HG03108 (cell line): ENCODE measurements around the gene MET.

ENCODE experiments used
- ATAC-seq: cut with Tn5 transposase; IDR thresholded peaks from one replicate; pipeline ENCODE4 v1.9.1; 2021; ENCODE audit warnings: moderate library complexity; ENCODE audit not compliant: unreplicated experiment

Gene MET

DNA sequence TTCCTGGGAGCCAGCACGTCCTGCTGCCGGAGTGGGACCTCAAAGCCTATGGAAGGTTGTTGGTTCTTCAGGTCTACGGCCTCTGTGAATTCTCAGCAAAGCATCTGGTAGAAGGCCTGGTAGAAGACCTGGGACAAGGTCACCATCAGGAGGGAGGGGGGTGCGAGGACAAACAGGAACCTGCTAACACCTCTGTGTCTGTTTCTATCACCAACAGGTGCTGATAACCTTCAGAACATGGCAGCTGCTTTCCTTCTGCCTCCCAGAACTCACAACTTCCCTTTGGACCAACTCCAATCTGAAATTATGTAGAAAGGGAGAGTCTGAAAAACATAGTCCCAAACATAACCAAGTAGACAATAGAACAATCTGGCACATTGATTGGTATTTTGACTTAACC is 8.3 kb upstream of the MET start:
- ATAC-seq: no peak

DNA sequence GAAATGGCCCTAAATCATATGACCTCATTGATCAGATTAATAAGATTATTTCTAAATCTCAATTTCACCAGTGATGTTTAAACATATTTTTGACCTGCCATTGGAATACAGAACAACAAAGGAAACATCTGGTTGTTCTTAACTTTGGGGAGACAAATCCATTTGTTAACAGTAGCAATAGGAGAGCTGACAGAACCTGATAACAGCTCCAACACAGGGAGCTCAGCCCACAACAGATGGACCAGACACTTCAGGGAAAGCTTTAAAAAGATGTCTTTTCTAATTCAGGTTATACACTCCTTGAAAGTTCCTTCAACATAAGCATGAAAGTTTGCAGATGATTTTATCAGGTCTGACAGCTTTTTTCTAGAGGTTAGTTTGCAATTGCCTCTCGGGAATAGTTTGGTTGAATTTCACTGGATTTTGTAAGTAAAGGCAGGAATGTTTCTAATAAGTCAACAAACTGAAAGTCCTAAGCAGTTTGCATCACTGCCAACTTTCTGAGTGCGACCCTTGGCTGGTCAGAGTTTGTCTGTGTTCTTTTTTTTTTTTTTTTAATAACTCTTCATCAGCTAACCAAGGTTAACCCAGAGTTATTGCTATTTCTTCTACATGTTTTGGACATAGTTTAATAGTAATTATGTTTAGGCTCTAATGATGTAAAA is 6.5 kb upstream of the MET start:
- no peak for ATAC-seq

DNA sequence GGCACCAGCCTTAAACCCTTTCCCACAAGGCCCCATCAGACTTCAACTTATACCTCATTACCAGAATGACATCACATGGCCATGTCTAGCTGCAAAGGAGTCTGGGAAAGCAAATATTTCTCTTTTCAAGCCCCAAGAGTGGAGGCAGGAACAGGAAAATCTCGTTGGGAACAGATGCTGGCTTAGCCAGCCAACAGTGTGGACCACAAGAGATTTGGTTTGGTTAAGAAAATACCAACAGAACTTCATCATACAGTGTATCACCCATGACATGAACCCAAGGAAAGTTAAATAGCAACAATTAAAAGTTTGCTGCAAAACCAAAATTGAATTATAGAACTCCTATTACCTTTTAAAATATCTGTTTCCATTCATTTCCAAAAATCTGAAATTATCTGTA is 2.2 kb upstream of the MET start:
- no peak for ATAC-seq

DNA sequence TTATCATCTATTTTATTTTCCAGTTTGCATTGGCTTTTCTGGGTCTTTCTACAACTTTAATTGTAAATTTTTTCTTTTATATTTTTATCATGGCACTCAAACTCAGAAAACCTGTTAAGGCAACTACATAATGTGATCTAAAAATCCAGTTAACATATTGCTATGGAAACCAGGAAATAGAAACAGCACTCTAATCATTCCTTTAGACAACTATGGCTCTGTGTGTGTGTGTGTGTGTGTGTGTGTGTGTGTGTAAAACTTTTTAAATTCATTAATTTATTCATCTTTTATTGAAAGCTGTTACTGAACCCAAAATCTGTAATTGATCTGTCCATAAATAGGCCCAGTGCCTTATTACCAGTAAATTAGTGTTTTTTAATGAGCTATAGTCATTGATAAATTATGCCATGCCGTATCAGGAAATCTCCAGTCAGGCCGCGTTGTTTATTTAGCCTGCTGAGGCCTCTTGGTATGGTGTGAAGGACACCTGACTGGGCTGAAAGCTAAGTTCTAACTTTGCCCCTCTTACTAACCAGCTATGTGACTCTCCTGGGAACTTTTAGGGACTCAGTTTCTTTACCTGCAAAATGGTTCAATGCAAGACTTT is 1.5 kb upstream of the MET start:
- ATAC-seq: no peak

DNA sequence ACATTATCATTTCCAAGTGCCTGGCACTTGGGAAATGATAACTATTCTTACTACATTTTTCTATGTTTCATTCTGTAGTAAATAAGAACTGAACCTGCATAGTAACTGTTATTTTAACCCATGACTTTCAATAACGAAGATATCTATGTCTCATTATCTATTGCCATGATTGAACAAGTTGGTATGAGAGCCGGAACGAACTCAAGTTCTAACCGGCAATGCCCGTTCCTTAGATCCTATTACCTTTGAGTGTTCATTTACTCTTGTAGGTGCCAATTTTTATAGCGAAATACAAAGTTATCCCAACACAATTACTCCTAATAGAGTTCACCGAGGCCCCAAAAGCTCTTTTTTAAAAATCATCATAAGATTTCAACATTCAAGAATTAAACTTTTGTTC is 885 bp upstream of the MET start:
- no peak for ATAC-seq

DNA sequence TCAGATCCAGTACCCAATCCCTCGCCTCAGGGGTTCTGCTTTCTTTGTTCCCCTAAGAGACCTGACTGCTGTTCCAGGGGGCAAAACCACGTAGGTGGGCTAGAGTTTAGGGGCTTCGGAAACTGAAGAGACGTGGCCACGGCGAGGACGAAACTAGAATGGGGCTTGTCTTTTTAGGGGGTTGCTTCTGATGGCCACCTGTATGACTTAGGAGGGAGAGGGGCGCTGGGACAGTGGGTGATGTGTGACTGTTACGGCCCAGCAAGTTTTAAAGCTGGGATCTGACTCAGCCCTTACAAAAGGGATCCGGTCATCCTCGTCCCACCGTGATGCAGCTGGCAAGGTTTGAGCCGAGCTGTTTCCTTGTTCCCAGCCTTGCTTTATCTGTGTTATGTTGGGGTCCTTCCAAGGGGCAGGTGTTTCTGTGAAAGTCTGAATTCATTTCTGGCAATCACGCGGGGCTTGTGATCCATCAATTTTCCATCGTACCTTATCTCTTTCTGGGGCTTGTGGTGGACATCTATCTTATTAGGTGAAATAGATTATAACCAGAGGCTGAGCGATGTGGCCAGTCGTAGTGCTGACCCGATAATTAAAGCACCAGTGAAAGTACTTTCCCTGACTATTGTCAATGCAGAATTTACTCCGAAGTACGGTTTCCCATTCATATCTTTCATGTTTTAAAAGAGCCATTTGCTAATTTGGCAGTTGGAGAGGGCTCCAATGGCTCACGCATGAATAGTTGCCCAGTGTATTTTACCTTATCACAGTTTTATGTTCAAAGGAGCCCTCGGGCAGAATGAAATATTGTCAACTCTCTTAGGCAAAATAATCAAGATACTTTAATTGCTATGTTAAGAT is 830 bp downstream of the MET start:
- no peak for ATAC-seq

DNA sequence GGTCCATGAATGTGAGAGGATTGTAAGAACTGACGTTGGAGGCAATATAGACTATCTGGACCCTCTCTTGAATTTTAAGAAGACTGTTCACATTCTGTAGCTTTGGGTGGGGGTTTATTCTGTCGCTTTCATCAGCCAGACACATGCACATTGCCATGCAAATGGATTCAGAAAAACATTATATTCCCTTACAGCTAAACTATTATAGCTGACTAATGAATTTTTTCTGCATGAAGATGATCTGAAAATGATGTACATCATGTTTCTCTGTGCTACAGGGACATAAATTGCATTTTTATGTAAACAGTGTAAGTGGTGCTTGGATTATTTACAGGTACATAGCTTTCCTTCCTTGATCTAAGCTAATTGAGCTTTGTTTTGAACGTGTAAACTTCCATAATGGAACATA is 1.5 kb downstream of the MET start:
- no peak for ATAC-seq

DNA sequence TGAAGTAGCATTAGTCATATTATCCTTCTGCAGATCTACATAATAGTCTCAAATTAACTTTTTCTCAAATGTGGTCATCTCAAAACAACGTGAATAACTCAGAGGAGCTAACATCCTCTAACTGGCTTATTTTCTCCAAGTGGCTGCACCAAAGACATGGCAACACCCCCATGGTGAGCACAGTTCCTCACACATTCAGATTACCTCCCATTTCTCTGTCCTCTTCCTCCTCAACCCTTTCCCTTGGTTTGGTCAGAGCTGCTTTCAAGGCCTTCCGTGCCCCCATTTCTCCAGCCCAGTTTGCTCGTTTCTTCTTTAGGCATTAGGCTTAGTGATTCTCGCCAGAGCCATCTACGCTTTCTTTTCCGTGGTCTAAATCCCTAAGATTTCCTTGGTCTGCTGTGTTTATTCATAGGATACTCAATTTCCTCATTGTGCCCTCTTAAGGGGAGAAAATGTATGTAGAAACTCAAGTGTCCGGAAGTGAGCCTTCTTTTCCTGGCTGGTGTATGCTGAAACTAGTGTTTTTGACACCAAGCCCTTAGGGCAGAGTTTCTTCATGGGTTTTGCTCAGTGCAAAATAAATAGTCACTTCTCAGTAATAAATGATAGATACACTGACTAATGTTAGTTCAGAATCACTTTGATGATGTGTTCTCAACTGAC is 2.6 kb downstream of the MET start:
- ATAC-seq: no peak

DNA sequence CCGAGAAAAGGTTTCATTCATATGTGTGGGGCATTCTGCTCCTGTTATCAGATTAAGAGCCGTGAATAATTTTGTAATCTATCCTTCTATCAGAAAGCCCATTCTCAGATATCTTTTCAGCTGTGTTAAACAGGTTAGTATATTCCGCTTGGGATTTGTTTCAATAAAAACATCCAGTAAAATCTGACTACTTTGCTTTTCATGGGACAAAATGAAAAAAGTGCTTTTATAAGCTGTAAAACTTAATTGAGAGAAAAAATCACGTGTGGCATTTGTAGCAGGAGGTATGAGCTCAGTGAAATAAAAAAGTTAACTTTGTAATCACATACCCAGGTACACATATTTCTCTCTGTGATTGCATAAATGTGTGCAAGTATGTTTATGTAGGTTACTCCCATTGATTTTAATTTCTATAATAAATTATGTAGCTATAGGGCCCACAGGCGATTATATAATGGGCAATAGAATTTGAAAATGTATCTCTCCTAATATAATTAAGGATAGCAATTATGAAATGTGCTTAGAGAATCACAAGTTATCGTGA is 3.9 kb downstream of the MET start:
- no peak for ATAC-seq

DNA sequence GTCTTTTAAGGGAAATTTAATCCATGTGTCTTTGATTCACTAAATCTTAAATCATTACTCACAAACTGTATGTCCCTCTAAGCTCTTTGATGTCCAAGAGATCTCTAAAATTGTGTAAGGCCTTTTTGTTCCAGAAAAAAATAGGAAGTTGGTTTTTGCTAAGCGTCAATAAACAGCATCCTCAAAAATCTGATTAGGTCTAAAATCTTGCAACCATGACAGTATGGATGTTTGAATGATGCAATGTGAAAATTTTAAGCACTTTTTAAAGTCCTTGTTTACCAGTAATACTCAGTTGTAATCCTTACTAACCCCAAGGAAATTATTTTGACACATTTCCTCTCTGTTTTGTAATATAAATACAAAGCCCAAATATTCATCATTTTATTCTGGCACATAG is 6.8 kb downstream of the MET start:
- no peak for ATAC-seq

DNA sequence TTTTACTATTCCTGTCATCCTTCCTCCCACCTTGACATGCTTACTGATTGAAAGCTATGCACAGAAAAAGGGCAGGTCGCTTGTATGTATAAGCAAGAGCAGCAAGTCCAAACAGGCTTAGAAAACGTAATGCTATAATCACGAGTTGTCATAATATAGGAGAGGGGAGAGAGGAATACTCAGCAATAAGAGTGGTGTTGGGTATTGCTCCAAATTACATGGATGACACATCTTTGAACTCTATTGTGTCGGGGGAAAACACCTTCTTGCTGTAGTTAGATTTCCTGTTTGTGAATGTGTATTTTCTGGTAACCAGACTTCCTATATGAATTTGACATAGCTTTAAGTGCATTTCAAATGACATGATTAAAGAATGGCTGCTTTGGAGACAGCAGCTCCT is 7.5 kb downstream of the MET start:
- peak; percentile 53 for ATAC-seq

DNA sequence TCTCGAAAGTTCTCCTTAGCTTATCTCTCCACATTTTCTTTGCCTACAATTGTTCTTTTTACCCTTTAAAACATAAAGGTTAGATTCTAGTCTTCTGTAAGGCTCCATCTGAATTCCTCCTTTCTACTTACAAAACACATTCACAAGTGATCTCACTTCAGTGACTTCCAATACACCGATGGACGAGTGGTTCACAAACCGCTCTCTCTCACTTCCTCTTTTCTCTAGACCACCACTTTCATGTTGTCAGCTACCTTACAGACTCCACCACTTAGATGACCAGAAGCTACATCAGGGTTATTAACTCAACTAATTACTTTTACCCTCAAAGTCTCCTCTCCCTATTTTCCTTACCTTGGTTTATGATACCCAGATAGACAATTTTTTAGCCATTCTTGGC is 11.8 kb downstream of the MET start:
- ATAC-seq: peak; percentile 99

DNA sequence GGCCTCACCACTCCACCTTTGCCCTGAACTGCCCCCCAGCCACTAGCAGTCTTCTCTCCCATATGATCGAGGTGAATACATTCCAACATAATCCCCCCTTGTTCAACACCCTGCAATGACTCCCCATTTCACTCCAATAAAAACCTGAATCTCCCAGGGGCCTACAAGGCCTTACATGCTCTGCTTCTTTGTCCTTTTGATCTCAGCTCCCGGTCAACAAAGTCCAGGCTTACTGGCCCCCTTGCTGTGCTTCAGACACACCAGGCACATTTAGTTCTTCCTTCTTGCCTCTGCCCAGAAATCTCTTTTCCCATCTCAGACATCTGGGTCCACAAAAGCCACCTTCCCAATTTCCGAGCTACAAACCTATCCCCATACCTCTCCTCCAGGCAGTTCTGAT is 14.0 kb downstream of the MET start:
- no peak for ATAC-seq

DNA sequence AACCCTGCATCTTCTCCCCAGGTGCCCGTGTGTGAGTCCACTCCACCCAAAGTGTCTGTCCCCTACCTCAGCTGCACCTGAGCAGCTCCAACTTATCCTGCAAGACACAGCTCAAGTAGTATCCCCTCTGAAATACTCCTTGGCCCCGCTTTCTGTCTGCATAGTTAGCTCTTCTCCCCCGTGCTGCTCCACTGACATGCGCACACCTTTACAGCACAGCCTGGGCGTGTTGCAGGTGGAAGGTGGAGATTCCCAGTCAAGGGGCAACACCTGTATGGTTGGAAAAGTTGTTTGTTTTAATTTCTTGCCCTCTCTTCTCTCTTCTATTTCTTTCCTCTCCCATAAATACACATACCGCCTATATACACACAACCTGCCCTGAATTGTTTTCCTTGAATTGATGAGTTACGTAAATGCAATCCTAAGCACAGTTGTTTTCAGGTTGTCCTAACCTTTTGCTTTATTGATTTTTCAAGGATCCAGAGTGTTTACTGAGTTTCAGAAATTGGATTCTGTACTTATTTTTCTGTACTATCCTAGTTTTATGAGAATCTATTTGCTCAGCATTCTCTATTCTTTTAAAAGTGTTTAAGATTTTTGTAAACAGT is 14.9 kb downstream of the MET start:
- no peak for ATAC-seq

DNA sequence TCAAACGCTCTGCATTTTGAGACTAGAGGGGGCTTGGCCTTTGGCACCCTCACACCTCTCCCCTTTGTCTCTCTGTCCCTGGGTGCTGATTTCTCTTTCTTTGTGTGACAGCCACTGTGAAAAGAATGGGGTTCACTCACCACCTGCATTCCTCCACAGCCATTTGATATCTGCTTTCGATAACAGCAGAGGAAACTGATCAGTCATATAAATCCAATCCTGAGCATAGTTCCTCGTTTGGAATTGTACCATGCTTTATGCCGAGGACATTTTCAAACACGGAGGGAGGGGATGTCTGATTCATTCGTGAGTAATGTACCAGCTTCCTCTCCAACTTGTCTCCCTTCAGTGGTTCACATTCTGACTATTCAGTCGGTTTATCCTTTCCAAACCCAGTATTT is 15.8 kb downstream of the MET start:
- ATAC-seq: no peak

DNA sequence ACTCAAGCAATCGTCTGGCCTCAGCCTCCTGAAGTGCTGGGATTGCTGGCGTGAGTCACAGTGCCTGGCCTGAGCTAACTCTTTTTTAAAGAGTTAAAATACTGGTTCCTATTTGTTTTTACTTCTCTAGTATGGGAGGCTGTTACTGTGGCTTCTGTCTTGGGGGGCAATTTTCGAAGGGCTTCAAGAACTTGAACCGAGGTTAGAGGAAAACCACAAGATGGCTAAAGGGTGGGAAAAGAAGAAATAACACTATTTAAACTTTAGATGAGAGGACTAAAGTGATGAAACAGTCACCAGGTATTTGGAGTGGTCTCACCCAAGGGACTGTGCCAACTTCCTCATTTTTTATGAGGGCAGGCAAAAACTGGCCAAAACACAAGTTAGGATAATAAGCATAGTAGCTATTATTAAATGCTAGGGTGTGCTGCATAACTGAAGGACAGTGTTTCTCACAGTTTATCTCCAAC is 17.8 kb downstream of the MET start:
- no peak for ATAC-seq

DNA sequence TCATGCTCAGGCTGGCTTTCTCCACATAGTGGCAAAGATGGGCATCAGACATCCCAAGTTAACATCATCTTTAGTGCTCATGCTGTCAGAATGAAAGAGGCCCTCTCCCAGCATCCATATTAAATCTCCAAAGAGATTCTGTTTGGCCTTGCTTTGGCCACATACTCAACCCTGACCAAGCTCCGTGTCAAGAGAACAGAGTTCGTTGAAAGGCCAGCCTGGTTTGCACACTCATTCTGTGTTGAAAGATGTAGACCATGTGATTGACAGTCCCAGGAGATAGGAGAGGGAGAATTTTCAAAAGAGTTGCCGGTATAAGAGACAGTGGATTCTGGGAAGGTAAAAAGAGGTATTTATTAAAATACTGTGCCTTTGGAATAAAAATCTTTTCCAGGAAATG is 19.7 kb downstream of the MET start:
- no peak for ATAC-seq

DNA sequence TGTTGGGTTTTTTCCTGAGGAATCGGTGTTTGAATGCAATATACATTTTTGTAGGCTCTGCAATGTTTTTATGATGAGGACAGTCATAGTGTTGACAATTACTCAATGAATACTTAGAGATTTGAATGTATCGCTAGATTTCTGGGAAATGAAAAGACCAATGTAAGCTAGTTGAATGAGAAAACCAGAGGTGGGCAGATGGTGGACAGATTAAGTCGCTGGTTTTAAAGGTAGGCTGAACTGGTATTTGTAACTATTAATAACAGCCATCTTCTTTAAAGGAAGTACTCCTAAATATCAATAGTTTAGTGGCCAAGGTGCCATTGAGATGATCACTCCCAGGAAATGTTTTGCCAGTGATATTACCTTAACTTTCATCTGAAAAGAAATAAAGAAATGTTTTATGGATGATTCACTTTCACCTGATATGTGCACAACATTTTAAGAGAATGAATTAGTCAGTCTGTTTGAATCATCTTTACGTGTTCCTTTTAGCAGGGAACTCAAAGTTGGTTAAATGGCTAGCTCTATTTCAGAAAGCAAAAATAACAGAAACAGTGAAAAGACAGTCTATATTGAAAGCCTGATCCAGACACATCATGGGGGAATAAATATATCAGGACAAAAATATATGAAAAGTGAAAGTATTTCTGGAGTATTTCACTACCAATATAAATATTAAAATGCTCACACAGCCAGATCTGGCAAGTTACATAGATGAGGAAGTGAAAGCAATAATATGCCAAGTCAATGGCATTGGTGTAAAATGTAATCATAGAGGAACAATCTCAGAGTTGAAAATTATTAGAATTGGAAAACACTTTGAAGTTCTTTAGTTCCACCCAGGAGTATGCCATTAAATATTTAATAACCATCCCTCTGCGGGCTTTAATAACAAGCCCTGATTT is 20.7 kb downstream of the MET start:
- ATAC-seq: no peak

DNA sequence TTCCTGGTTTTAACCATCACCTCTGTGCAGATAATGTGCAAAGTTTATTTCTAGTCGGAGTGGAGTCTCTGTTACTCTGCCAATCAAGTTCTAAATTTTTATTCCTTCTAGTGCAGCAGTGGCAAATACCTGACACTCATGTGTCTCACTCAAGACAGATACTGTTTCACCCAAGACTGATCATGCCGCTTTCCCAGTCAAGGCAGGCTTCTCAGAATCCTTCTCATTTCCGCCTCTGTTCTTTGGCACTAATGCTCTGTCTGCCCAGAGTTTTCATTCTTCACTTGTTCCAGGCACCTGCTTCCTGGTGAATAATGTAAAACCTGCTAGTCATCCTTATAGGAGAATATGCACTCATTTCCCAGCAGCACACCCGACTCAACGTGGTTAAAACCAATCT is 24.7 kb downstream of the MET start:
- no peak for ATAC-seq

DNA sequence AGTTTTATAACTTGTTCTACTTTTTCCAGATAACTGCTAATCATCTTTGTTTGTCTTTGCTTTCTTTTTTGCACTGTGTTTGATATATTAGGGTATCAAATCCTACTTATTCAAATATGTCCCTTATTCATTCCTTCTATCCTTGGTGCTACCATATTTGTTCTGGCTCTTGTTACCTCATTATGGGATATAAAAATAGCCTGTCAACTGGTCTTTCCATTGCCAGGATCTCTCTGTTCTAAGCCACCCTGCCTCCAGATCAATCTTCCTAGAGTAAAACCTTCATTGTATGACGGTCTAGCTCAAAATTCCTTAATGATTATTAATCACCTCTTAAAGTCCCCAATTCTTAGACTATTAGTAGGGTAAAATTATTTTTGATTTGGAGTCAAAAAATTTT is 25.2 kb downstream of the MET start:
- no peak for ATAC-seq
